Ishikawa (cell line): ENCODE measurements around the gene RECK.

ENCODE experiments used
- TAF1 ChIP-seq: IDR thresholded peaks from 2 replicates; pipeline ENCODE4 v1.6.1; 2012; ENCODE audit warnings: low read depth, mild to moderate bottlenecking
- TCF12 ChIP-seq: IDR thresholded peaks from 2 replicates; pipeline ENCODE4 v1.6.1; 2012; ENCODE audit warnings: low read depth
- YY1 ChIP-seq: IDR thresholded peaks from 2 replicates; pipeline ENCODE4 v1.6.1; 2012; ENCODE audit warnings: low read depth

DNA sequence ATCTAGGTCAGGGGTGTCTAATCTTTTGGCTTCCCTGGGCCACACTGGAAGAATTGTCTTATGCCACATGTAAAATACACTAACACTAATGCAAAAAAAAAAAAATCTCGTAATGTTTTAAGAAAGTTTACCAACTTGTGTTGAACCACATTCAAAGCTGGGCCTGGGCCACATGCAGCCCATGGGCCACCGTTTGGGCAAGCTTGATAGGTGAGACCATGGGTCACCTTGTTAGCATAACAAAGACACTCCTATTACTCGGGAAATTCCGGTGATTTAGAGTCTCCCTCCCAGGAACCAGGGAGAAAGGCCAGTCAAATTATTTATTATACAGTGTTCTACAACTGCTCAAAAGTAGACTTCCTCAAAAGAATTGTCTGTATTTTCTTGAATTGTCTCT lies 12.7 kb downstream of the RECK start:
- TF ChIP-seq YY1 (no peak), TAF1 (no peak), TCF12 (no peak)
